H9 (cell line): ENCODE measurements around the gene MRM3. TPM values are rescaled to one million over a fixed set of nuclear protein-coding genes. Genes with fewer than 3 reads are reported as not detected.
"Not testable (repeated sequence)": the region's sequence is repeated elsewhere in the genome, so short reads cannot be mapped to it uniquely, and the experiment has no call there.

Experiments used
- DNase-seq: peaks from one replicate; pipeline ENCODE4 v3.0.0-alpha.2; 2017
- H2AFZ ChIP-seq: one replicate; pipeline ENCODE4 v1.6.1; 2013; ENCODE audit warnings: mild to moderate bottlenecking, low read length, control low read depth, moderate library complexity
- H2AK5ac ChIP-seq: 2 replicates; pipeline ENCODE4 v1.6.1; 2013; ENCODE audit warnings: low read length, control low read depth, mixed read lengths; ENCODE audit not compliant: insufficient read length
- H2BK120ac ChIP-seq: one replicate; pipeline ENCODE4 v1.6.1; 2013; ENCODE audit warnings: low read depth, mild to moderate bottlenecking, low read length, control low read depth, inconsistent platforms; ENCODE audit not compliant: poor library complexity, severe bottlenecking
- H2BK12ac ChIP-seq: 2 replicates; pipeline ENCODE4 v1.6.1; 2013; ENCODE audit warnings: low read length, control low read depth, mixed read lengths, low read depth; ENCODE audit not compliant: insufficient read length
- H2BK15ac ChIP-seq: 2 replicates; pipeline ENCODE4 v1.6.1; 2013; ENCODE audit warnings: low read depth, low read length, control low read depth
- H2BK20ac ChIP-seq: one replicate; pipeline ENCODE4 v1.6.1; 2013; ENCODE audit warnings: low read depth, mild to moderate bottlenecking, low read length, control low read depth, inconsistent platforms; ENCODE audit not compliant: poor library complexity, severe bottlenecking
- H2BK5ac ChIP-seq: 2 replicates; pipeline ENCODE4 v1.6.1; 2013; ENCODE audit warnings: low read length, control low read depth, mixed read lengths; ENCODE audit not compliant: insufficient read length
- H3K14ac ChIP-seq: 2 replicates; pipeline ENCODE4 v1.6.1; 2013; ENCODE audit warnings: low read length, control low read depth; ENCODE audit not compliant: insufficient read depth
- H3K18ac ChIP-seq: 2 replicates; pipeline ENCODE4 v1.6.1; 2013; ENCODE audit warnings: low read depth, mild to moderate bottlenecking, mixed read lengths, low read length, control low read depth; ENCODE audit not compliant: insufficient read length
- H3K23ac ChIP-seq: 2 replicates; pipeline ENCODE4 v1.6.1; 2013; ENCODE audit warnings: low read length, control low read depth, mixed read lengths, low read depth; ENCODE audit not compliant: insufficient read length
- H3K23me2 ChIP-seq: 2 replicates; pipeline ENCODE4 v1.6.1; 2013; ENCODE audit warnings: low read depth, mild to moderate bottlenecking, mixed read lengths, low read length, control low read depth; ENCODE audit not compliant: insufficient read length, poor library complexity, severe bottlenecking
- H3K27ac ChIP-seq: 2 replicates; pipeline ENCODE4 v1.5.1; 2013; ENCODE audit warnings: low read length, control low read depth, mixed read lengths, low read depth; ENCODE audit not compliant: insufficient read length
- H3K27me3 ChIP-seq: 2 replicates; pipeline ENCODE4 v1.6.1; 2013; ENCODE audit warnings: low read length, control low read depth, inconsistent platforms; ENCODE audit not compliant: insufficient read depth
- H3K4ac ChIP-seq: 2 replicates; pipeline ENCODE4 v1.6.1; 2013; ENCODE audit warnings: low read depth, mild to moderate bottlenecking, control low read depth, inconsistent platforms, low read length, moderate library complexity
- H3K4me1 ChIP-seq: 2 replicates; pipeline ENCODE4 v1.6.1; 2013; ENCODE audit warnings: low read length, control low read depth, inconsistent platforms; ENCODE audit not compliant: insufficient read depth
- H3K4me2 ChIP-seq: 2 replicates; pipeline ENCODE4 v1.6.1; 2013; ENCODE audit warnings: low read length, control low read depth, mixed read lengths; ENCODE audit not compliant: insufficient read length, insufficient read depth
- H3K56ac ChIP-seq: 2 replicates; pipeline ENCODE4 v1.6.1; 2013; ENCODE audit warnings: low read depth, mild to moderate bottlenecking, mixed read lengths, low read length, control low read depth; ENCODE audit not compliant: insufficient read length
- H3K79me1 ChIP-seq: 2 replicates; pipeline ENCODE4 v1.6.1; 2013; ENCODE audit warnings: low read depth, mild to moderate bottlenecking, moderate library complexity, low read length, control low read depth, inconsistent platforms; ENCODE audit not compliant: insufficient read depth, poor library complexity, severe bottlenecking
- H3K79me2 ChIP-seq: 2 replicates; pipeline ENCODE4 v1.6.1; 2013; ENCODE audit warnings: low read length, control low read depth, inconsistent platforms; ENCODE audit not compliant: insufficient read depth
- H3K9ac ChIP-seq: 2 replicates; pipeline ENCODE4 v1.6.1; 2013; ENCODE audit warnings: low read length, control low read depth, mixed read lengths; ENCODE audit not compliant: insufficient read length; ENCODE audit errors: extremely low read depth
- H3K9me3 ChIP-seq: one replicate; pipeline ENCODE4 v1.6.1; 2013; ENCODE audit warnings: low read depth, low read length, inconsistent platforms; ENCODE audit not compliant: control insufficient read depth
- H3T11ph ChIP-seq: one replicate; pipeline ENCODE4 v1.6.1; 2013; ENCODE audit warnings: mild to moderate bottlenecking, low read length, control low read depth, inconsistent platforms
- H4K20me1 ChIP-seq: one replicate; pipeline ENCODE4 v1.6.1; 2013; ENCODE audit not compliant: control insufficient read depth, insufficient read length, insufficient read depth
- H4K5ac ChIP-seq: 2 replicates; pipeline ENCODE4 v1.6.1; 2013; ENCODE audit warnings: low read depth, mild to moderate bottlenecking, mixed read lengths, low read length, control low read depth; ENCODE audit not compliant: insufficient read length
- H4K8ac ChIP-seq: replicated peaks from 2 replicates; pipeline ENCODE4 v1.6.1; 2013; ENCODE audit warnings: low read length, control low read depth, mixed read lengths, low read depth; ENCODE audit not compliant: insufficient read length
- H4K91ac ChIP-seq: 2 replicates; pipeline ENCODE4 v1.6.1; 2013; ENCODE audit warnings: low read depth, mild to moderate bottlenecking, moderate library complexity, mixed read lengths, low read length, control low read depth; ENCODE audit not compliant: insufficient read length
- H3K27ac Mint-ChIP-seq, 3 experiments: 2 replicates in 2 of 3; 3 replicates in 1 of 3; pipeline ENCODE4 v1.8.0; 2020 to 2021; ENCODE audit warnings: mixed read lengths in 3 of 3, mild to moderate bottlenecking in 1 of 3, moderate library complexity in 1 of 3
- H3K27me3 Mint-ChIP-seq: 2 replicates; pipeline ENCODE4 v1.8.0; 2021; ENCODE audit warnings: low read depth, mild to moderate bottlenecking, moderate library complexity, mixed read lengths
- H3K36me3 Mint-ChIP-seq, 3 experiments: 2 replicates in 2 of 3; 3 replicates in 1 of 3; pipeline ENCODE4 v1.8.0; 2020 to 2021; ENCODE audit warnings: low read depth in 3 of 3, mixed read lengths in 3 of 3; ENCODE audit not compliant: insufficient read depth in 1 of 3
- H3K4me1 Mint-ChIP-seq, 2 experiments: 2 replicates each; pipeline ENCODE4 v1.8.0; 2020; ENCODE audit warnings: mixed read lengths in 2 of 2
- H3K4me3 Mint-ChIP-seq, 2 experiments: 2 replicates in 1 of 2; 3 replicates in 1 of 2; pipeline ENCODE4 v1.8.0; 2020 to 2021; ENCODE audit warnings: mild to moderate bottlenecking in 2 of 2, mixed read lengths in 2 of 2, moderate library complexity in 1 of 2
- H3K9me3 Mint-ChIP-seq, 2 experiments: 2 replicates in 1 of 2; 3 replicates in 1 of 2; pipeline ENCODE4 v1.8.0; 2020; ENCODE audit warnings: mild to moderate bottlenecking in 2 of 2, mixed read lengths in 2 of 2, moderate library complexity in 1 of 2
- CTCF ChIP-seq: fragments of 200-600 bp; sonication (generic); conservative IDR thresholded peaks from 3 replicates; pipeline ENCODE4 v1.8.0; 2021; ENCODE audit warnings: antibody characterized with exemption, mild to moderate bottlenecking
- WGBS: extraction: QIAGEN DNeasy Blood & Tissue Kit; methylation state at CpG from one replicate; pipeline ENCODE4 v1.1.7; 2013; ENCODE audit warnings: missing lambda C conversion rate, low lambda C conversion rate, mixed read lengths; ENCODE audit not compliant: insufficient read length; ENCODE audit errors: extremely low coverage; 5-methylcytosine and 5-hydroxymethylcytosine counted together
- total RNA-seq: library from RNA; stranded (reverse); gene quantifications from 2 replicates; pipeline ENCODE4 v1.2.1, GENCODE V29; 2021

The MRM3 gene
- total RNA-seq, 1 experiment from 2014 or later = 25.3 TPM

GRCh38 chr17:828761-829160 is 46.6 kb downstream of the MRM3 start:
- Histone ChIP-seq H3K9ac (no peak overlapping the region), H3K9me3 (no peaks in the 10 kb centered on the region), H3K79me2 (no peaks in the 10 kb centered on the region), H2AFZ (no peak overlapping the region), H3K27ac (no peak overlapping the region), H3K4ac (no peak overlapping the region), H3K79me1 (peaks cover 3% of the 10 kb centered on the region), H4K20me1 (no peaks in the 10 kb centered on the region), H2AK5ac (no peak overlapping the region), H3K23ac (no peak overlapping the region), H3K56ac (no peak overlapping the region), H3K14ac (no peak overlapping the region), H4K91ac (no peak overlapping the region), H2BK20ac (no peak overlapping the region), H2BK15ac (no peak overlapping the region), H3K4me1 (no peaks in the 10 kb centered on the region), H4K5ac (no peak overlapping the region), H3K23me2 (no peaks in the 10 kb centered on the region), H2BK12ac (no peak overlapping the region), H2BK120ac (no peak overlapping the region), H3K4me2 (no peak overlapping the region), H3K18ac (no peak overlapping the region), H3T11ph (no peak overlapping the region), H3K27me3 (no peaks in the 10 kb centered on the region), H2BK5ac (no peak overlapping the region), H4K8ac (no peak overlapping the region)
- WGBS = no CpG with 5 or more reads among the region's 5 CpGs
- Mint-ChIP-seq H3K4me3 (no peak overlapping the region), H3K9me3 (no peaks in the 10 kb centered on the region; a peak in 1 of 5 replicates), H3K27me3 (no peaks in the 10 kb centered on the region), H3K36me3 (peaks cover 18 to 24% (median 22%) of the 10 kb centered on the region in 3 experiments), H3K4me1 (peaks cover 0 to 6% of the 10 kb centered on the region in 2 experiments; a peak in 2 of 4 replicates), H3K27ac (no peak overlapping the region)
- TF ChIP-seq CTCF = no peak
- no peak for DNase-seq

- H4K5ac ChIP-seq, H3K27me3 Mint-ChIP-seq, H2BK15ac ChIP-seq, H4K91ac ChIP-seq, H3K4me3 Mint-ChIP-seq, H3K9ac ChIP-seq, H3K27ac ChIP-seq, DNase-seq, H3K9me3 Mint-ChIP-seq, H2BK5ac ChIP-seq, H3K4me1 Mint-ChIP-seq, H3K9me3 ChIP-seq, H3K23ac ChIP-seq, H4K8ac ChIP-seq, H3K27me3 ChIP-seq, H3K79me1 ChIP-seq, H3K79me2 ChIP-seq, H3K27ac Mint-ChIP-seq, H2BK20ac ChIP-seq, H3K4me1 ChIP-seq, H2AFZ ChIP-seq, H3K4ac ChIP-seq, H3K18ac ChIP-seq, H3T11ph ChIP-seq, H3K4me2 ChIP-seq, H2AK5ac ChIP-seq, H4K20me1 ChIP-seq, H3K56ac ChIP-seq, H2BK12ac ChIP-seq, H3K14ac ChIP-seq, H2BK120ac ChIP-seq, H3K23me2 ChIP-seq: not testable (repeated sequence)
- no CpG with 5 or more reads among the region's 3 CpGs for WGBS
- peaks cover 18% of the 10 kb centered on the region in 3 experiments for H3K36me3 Mint-ChIP-seq
These were observed 47.5 kb downstream of the MRM3 start for GRCh38 chr17:829614-830013.
